AG04450 (cell line): ENCODE results near the gene CTNS. TPM values are rescaled to one million over a fixed set of nuclear protein-coding genes. Genes with fewer than 3 reads are reported as not detected.

ENCODE experiments used
- CTCF ChIA-PET: fragments of 300-600, 350-600 bp; formaldehyde crosslinking; extraction: SDS; loops from one replicate; lab custom pipeline; 2022; ENCODE audit warnings: antibody characterized with exemption, inconsistent platforms; lab: Charles Lee
- POLR2A ChIA-PET: fragments of 350-600 bp; formaldehyde crosslinking; extraction: SDS; loops from one replicate; lab custom pipeline; 2021; ENCODE audit warnings: antibody characterized with exemption, inconsistent platforms; lab: Yijun Ruan, JAX
- DNase-seq: peaks from one replicate; pipeline ENCODE4 v3.0.0-alpha.2; 2011; ENCODE audit warnings: low read depth, low spot score
- H3K27ac ChIP-seq: one replicate; pipeline ENCODE4 v1.5.1; 2012; ENCODE audit warnings: low read depth, low read length, control low read depth
- H3K27me3 ChIP-seq: one replicate; pipeline ENCODE4 v1.6.0; 2012; ENCODE audit warnings: low read length; ENCODE audit not compliant: control insufficient read depth, insufficient read depth
- H3K4me3 ChIP-seq: 2 replicates; pipeline ENCODE4 v1.5.1; 2011; ENCODE audit warnings: mild to moderate bottlenecking, low read depth, low read length, control low read depth
- H3K9me3 ChIP-seq: 2 replicates; pipeline ENCODE4 v1.5.1; 2012; ENCODE audit warnings: low read length; ENCODE audit not compliant: control insufficient read depth, insufficient read depth
- polyA plus RNA-seq: library from polyadenylated mRNA; depleted of rRNA; stranded (reverse); fragments of >200 nt; gene quantifications from 2 replicates; pipeline ENCODE4 v1.2.3, GENCODE V29; 2011
- TF ChIP-seq, protein P1 (sequence below): IDR thresholded peaks from 2 replicates; pipeline ENCODE4 v1.5.1; 2011; ENCODE audit warnings: low read depth, low read length, control low read depth, inconsistent platforms

Gene CTNS
- polyA plus RNA-seq, 1 experiment, result 4.2 TPM

DNA sequence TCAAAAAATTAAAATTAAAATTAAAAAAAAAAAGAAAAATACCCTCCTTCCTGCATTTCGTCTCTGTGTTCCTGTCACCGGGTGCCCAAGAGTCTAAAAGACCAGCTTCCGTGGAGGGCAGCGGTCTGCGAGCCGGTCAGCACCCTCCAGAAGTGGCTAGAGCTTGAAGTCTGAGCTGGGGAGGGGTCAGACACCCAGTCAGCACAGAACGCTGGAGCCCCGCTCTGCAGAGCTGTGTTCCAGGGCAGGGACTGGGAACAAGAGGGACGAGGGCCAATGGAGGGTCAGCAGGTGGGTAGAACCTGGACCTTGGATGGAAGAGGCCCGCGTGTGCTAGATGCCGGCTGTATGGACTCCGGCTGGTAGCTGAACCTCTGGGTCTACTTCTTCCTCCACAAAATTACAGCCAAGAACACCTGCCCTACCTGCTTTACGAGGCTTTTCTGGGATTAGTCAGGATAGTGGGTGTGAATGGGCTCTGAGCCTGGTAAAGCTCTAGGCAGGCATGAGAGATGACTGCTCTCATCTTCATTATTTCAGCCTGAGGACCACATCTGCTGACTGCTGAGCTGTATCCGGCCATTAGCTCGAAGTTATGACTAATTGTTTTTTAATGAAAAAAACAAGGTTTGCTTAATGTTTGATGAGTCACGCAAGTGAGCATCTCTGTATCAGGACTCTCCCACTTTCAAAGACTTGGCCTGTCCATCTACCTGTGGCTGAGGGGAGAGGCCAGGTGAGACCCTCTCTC, 33.3 kb upstream of the CTNS start:
- Histone ChIP-seq H3K9me3 (no peaks in the 10 kb centered on the region; the same call in 1 of the 2 replicates), H3K27me3 (no peaks in the 10 kb centered on the region), H3K27ac (peak overlapping the region; percentile 2), H3K4me3 (no peak overlapping the region)
- ChIA-PET POLR2A (interaction anchor here (0.6 to 0.7 kb wide), 2 partner anchors 33 to 772 kb away, joined by 3 to 8 read pairs; partner anchors contain the start of genes CTNS and SHPK), CTCF (interaction anchor here (0.6 to 1.7 kb wide), 5 partner anchors 23 to 555 kb away, joined by 3 read pairs; no protein-coding TSS in a partner anchor)
- DNase-seq, result peak; percentile 33
- TF ChIP-seq, protein P1, sequence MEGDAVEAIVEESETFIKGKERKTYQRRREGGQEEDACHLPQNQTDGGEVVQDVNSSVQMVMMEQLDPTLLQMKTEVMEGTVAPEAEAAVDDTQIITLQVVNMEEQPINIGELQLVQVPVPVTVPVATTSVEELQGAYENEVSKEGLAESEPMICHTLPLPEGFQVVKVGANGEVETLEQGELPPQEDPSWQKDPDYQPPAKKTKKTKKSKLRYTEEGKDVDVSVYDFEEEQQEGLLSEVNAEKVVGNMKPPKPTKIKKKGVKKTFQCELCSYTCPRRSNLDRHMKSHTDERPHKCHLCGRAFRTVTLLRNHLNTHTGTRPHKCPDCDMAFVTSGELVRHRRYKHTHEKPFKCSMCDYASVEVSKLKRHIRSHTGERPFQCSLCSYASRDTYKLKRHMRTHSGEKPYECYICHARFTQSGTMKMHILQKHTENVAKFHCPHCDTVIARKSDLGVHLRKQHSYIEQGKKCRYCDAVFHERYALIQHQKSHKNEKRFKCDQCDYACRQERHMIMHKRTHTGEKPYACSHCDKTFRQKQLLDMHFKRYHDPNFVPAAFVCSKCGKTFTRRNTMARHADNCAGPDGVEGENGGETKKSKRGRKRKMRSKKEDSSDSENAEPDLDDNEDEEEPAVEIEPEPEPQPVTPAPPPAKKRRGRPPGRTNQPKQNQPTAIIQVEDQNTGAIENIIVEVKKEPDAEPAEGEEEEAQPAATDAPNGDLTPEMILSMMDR, result no peak

DNA sequence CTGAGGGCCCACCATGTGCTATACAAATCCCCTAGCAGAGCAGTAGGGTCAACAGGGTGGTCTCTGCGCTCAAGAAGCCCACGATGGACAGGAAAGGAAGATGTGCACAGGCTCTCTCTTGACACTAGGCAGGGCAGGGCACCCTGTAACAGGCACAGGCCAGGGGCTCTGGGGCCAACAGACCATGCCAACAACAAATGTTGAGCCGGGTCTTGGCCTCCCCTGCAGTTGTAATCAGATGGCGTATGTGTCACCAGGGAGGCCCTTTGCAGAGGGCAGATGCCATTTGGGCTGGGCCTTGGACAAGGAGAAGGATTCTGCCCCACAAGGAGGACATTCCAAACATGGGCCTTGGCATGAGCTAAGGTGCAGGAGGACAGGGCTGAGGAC, 32.7 kb upstream of the CTNS start:
- Histone ChIP-seq H3K27me3 (no peaks in the 10 kb centered on the region), H3K4me3 (no peak overlapping the region), H3K9me3 (no peaks in the 10 kb centered on the region; the same call in 1 of the 2 replicates), H3K27ac (no peak overlapping the region)
- CTCF ChIA-PET, result interaction anchor here (1.0 to 1.7 kb wide), 3 partner anchors 30 to 556 kb away, joined by 3 read pairs; no protein-coding TSS in a partner anchor
- POLR2A ChIA-PET, result interaction anchor here (0.6 kb wide), 1 partner anchor 772 kb away, joined by 8 read pairs; no protein-coding TSS in a partner anchor
- TF ChIP-seq, protein P1, result no peak
- DNase-seq, result no peak

DNA sequence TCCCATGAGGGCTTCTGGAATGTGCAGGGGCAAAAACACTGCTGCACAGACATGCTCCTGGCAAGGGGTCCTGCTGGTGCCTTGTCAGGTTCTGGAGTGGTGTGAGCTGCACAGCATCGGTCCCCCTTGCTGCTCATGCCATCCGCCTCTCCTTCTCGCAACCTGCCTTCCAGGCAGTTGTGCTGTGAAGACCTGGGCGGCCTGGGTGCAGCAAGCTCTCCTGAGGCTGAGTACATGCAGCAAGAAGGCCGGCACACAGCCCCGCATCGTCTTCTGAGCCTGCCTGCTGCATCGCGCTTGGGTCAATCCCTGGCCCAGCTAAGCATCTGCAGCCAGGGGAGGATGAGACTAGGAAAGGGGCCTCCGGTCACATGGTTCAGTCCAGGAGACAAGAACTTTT, 26.9 kb upstream of the CTNS start:
- DNase-seq, result no peak
- ChIA-PET POLR2A (interaction anchor here (0.6 kb wide), 1 partner anchor 10 kb away, joined by 3 read pairs; no protein-coding TSS in a partner anchor), CTCF (no interaction called here)
- Histone ChIP-seq H3K27ac (no peak overlapping the region), H3K27me3 (no peaks in the 10 kb centered on the region), H3K9me3 (no peaks in the 10 kb centered on the region), H3K4me3 (no peak overlapping the region)
- TF ChIP-seq, protein P1, result no peak

DNA sequence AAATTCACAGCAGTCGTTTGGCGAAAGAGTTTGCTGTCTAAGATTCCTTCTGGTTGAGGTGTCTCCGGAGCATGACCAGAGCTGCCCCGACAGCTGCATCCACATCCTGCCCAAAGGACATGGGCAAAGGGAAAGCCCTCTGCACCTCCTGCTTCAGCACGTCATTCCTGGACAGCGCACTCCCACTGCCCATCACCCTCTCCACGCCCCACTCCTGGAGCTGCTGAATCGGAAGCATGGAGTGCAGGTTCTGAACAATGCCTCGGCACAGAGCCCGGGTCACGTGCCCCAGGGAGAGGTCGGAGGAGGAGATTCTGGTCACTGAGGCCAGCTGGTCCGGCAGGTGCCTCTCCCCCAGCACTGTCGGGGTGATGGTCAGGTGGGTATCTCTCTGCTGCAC, 26.0 kb upstream of the CTNS start:
- H3K4me3 ChIP-seq, result no peak overlapping the region
- no peak for DNase-seq
- H3K27ac ChIP-seq, result no peak overlapping the region
- no peaks in the 10 kb centered on the region for H3K9me3 ChIP-seq
- TF ChIP-seq, protein P1, result no peak
- ChIA-PET POLR2A (interaction anchor here (0.6 kb wide), 1 partner anchor 10 kb away, joined by 3 read pairs; no protein-coding TSS in a partner anchor), CTCF (no interaction called here)
- no peaks in the 10 kb centered on the region for H3K27me3 ChIP-seq

DNA sequence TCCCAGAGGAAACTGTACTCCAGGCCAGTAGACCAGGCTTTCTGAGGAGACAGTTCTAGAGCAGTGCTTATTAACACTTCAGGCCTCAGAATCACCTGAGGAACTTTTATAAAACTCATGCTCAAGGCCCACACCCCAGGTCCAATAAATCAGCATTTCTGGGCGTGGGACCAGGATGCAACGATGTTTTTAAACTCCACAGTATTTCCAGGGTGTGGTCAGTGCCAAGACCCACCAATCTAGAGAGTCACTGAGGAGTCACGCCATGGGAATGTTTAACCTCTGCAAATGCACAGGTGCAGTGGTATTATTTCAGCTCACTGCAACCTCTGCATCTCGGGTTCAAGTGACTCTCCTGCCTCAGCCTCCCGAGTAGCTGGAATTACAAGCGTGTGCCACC, 23.4 kb upstream of the CTNS start:
- TF ChIP-seq, protein P1, result no peak
- no peak overlapping the region for H3K4me3 ChIP-seq
- no peaks in the 10 kb centered on the region for H3K27me3 ChIP-seq
- no peaks in the 10 kb centered on the region; the same call in 1 of the 2 replicates for H3K9me3 ChIP-seq
- CTCF ChIA-PET, result interaction anchor here (0.7 kb wide), 1 partner anchor 19 kb away, joined by 3 read pairs; no protein-coding TSS in a partner anchor
- no peak overlapping the region for H3K27ac ChIP-seq
- DNase-seq, result no peak
- POLR2A ChIA-PET, result no interaction called here
